Stimulated activated CD8-positive, alpha-beta memory T cell treated with anti-CD3 and anti-CD28 coated beads, Interleukin-7, amount 100 ng/mL, for 48 hours (primary cell): Measurements from ENCODE around the gene AOPEP.
"Not testable (repeated sequence)": the region's sequence is repeated elsewhere in the genome, so short reads cannot be mapped to it uniquely, and the experiment has no call there.

ENCODE experiments used
- DNase-seq, 2 donors: peaks; one replicate each; pipeline ENCODE4 v3.0.0-alpha.2; 2020; ENCODE audit warnings: low read depth in 1 of 2; ENCODE audit errors: extremely low read depth in 1 of 2

The AOPEP gene

GRCh38 chr9:94927048-94927761 lies 200.7 kb downstream of the AOPEP start:
- no peak for DNase-seq

DNA sequence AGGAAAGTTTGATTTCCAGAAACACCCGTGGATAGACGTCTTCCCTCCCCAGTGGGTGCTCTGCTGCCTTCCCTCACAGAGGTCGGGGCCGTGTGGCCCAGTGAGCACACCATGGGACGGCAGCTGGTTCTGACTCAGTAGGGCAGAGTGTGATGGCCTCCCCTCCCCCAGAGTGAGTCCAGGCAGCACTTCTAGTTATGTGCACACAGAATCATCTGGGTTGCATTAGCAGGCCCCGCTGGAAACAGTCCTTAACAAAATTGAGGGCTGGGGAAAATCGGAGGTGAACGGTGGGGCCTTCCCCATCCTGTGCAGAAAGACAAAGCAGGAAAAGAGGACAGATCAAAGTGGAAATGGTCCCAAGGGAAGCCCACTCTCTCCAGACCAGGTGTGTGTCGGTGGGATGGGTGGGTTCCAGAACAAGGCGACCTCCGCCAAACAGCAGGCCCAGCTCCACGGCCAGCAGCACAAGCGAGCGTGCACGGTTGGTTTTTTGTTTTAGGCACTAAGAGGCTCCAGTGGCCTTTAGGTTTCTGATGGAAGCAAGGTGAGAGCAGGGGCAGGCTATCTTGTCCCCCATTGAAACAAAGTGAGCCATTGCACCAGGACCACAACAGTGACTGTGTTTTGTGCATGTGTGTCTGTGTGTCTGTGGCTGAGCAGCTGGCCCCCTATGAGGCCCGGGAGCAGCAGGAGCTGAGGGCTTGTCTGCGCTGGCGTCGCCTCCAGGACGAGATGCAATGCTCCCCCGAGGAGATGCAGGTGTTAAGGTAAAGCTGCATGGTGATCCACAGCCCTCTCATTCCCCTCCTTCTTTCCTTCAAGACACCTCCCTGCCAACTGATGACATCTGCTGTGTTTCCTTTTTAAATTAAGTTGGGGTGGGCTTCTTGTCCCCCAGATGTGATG lies 201.5 kb downstream of the AOPEP start:
- no peak for DNase-seq

GRCh38 chr9:94928691-94929368 lies 202.3 kb downstream of the AOPEP start:
- no peak for DNase-seq

DNA sequence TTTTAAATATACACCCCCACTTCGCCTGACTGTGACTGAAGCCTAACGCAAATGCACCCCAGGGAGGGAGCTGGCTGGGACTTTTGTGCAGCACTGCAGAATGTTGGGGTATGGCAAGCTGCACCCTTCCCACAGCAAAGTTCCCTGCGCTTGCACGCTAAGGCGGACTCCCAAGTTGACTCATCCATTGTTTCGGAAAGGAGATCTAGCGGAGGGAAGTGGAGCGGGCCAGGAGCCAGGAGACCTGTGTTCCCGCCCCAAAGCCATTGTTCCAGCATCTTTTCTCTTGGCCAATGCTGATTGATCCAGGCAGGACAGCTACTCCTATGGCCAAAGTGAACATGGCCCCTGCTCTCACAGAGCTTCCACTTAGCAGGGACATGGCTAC lies 202.9 kb downstream of the AOPEP start:
- no peak for DNase-seq

GRCh38 chr9:94931036-94931633 lies 204.6 kb downstream of the AOPEP start:
- no peak for DNase-seq

DNA sequence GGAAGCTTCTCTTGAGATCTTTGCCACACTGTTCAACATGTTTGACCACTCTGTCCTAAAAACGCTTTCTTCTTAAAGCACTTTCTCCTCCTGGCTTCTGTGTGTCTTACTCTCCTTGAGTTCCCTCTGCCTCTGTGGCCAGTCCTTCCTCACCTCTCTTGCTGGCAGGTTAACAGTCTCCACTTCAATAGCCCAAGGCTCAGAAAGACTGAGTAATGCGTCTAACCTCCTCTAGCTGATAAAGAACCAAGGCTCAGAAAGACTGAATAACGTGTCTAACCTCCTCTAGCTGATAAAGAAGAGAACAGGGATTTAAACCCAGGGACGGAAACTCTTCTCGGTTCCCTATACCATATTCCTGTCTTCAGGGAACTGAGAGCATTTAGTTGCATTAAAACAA lies 205.2 kb downstream of the AOPEP start:
- DNase-seq: no peak

DNA sequence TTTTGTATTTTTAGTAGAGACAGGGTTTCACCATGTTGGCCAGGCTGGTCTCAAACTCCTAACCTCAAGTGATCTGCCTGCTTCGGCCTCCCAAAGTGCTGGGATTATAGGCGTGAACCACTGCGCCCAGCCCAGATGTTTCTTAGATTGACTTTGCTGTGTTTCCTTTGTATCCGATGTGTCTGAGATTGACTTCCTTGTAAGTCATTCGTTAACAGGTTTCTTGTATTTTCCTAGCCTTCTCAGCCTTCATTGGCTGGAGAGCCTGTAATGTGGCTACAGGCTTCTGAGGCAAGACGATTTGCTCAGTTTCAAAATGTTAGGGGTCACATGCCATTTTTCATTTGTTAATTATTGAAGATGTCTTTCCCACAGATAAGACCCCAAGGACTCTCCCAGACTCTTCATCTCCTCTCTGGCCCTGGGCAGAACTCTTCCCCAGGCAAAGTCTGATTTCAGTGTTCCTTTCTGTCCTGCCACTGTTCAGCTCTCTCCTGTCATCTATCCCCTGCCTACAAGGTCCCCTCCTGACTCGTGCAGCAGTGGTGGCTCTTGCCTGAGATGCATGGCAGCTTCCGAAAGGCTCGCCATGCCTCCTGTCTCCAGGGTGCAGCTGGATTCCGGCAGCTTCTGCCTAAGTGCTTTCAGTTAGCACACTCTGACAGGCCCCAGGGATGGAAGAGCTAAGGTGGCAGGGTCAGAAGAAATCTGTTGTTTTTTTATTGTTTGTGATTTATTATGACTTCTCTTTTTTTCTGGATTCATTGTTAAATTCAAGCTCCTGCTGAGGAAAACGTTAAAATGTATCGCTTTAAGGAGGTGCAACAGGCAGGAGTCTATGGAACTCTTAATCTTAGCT lies 206.4 kb downstream of the AOPEP start:
- DNase-seq: no peak

GRCh38 chr9:94933511-94933828 lies 207.0 kb downstream of the AOPEP start:
- DNase-seq: no peak

- no peak for DNase-seq
Measured at GRCh38 chr9:94934816-94935328, 208.4 kb downstream of the AOPEP start.

- no peak for DNase-seq
Measured at GRCh38 chr9:94935396-94935795, 208.9 kb downstream of the AOPEP start.

- no peak for DNase-seq
Measured at GRCh38 chr9:94936419-94936818, 209.9 kb downstream of the AOPEP start.

DNA sequence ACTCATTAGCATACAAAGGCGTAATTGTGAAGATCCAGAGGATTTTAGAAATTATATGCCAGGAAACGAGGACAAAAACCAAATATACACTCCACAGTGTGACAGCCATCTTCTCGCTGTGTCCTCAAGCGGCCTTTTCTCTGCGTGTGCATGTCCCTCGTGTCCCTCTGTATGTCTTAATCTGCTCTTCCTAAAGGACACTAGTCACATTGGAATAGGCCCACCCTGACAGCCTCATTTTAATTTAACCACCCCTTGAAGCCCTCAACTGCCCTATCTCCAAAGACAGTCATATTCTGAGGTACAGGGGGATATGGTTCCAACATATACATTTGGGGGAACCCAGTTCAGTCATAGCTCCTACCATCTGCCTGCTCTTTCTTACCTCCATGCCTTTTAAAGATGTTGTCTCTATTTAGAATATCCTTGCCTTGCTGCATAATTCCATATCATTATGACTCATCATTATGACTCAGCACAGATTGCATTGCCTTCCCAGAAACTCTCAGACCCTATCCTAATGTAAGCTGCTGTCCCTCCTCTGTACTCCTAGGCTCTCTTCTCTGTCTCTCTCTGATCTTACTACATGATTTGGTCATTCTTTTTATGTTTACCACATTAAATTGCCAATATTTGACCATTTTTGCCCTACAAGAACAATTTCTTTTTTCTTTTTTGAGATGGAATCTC lies 210.9 kb downstream of the AOPEP start:
- no peak for DNase-seq

- no peak for DNase-seq
Measured at GRCh38 chr9:94938384-94938783, 211.9 kb downstream of the AOPEP start.

GRCh38 chr9:94940296-94940695 lies 213.8 kb downstream of the AOPEP start:
- DNase-seq: not testable (repeated sequence)

DNA sequence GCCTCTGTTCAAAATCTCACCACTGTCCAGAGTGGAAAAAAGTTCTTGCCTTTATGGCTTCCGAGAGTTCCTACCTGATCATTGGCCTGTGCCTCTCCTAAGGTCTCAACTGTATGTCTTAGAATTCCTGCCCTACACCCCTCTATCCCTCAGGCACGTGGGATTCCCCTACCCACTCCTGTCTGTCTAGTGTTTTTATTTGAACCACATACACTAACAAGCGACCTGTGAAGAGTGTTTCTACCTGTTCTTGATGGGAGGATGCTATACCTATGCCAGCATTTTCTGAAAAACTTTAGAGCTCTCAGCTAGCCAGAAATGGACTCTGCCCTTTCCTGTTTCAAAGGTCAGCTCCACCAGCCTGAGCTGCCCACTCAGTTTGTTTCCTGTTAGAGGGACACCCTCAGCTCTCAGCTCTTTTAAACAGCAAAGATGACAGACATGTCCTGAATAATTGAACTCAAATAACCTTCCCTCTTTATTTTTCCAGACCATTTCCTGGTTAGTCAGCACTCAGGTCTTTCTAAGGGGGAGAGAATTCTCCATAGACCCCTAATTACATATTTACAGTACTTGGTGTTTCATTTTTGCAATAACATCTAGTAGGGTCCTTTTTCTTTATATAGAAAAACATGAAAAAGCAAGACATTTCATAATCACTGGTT lies 214.8 kb downstream of the AOPEP start:
- no peak for DNase-seq

GRCh38 chr9:94944626-94945025 lies 218.1 kb downstream of the AOPEP start:
- no peak for DNase-seq

DNA sequence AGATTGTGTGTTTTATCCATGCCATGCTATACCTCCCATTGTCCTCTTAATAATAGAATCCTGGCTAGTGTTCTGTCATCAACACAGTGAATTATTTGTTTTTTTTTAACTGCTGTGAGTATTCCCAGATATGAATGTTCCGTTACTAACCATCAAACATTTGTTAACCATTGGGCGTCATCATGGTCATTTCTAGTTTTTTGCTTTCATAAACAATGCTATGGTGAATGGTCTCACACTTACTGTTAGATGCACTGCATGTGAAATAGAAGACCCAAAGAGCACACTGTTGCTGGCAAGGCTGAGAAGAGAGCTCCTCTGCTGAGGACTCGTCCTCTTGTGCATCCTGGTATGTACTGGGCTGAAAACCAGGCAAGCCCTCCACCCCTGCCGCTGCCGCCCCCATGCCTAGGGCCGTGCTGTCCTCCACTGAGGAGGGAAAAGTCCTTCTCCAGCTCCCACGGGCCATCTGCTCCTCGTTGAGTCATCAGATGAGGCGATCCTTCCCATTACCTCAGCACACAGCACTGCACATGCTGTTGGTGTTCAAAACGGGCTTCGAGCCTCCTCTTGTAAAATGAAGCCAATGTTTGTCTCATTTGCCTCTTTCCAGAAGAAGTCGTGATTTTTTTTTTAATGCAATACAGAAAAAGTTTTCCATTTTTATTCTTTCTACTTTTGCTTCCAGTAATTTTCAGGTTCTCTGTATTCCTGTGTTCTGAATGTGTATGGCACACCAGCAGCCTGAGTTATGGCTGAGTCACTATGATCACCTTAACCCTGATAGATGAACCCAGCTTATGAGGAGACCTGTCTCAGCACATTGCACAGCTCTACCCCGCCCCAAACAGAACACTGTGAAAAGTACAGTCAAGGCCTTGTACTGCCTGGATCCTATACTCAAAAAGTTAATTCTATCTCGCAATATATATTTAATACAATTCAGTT lies 219.0 kb downstream of the AOPEP start:
- no peak for DNase-seq

DNA sequence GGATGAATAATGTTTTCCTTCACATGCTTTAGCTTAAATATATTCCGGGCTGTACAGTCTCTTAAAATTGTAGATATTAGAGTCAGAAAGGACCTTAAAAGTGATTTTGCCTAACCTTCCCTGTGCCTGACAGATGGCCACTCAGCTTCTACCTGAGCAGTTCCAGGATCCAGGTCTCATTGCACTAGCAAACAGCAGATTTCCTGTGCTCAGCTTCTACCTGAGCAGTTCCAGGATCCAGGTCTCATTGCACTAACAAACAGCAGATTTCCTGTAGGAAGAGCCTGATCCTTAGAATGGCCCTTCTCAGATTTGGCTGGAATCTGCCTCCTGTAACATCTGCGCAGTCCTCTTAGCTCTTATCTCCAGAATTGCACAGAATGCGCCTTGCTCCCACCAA lies 219.8 kb downstream of the AOPEP start:
- no peak for DNase-seq
